Measurements from ENCODE around the gene C16orf95. TPM values are rescaled to one million over a fixed set of nuclear protein-coding genes. Genes with fewer than 3 reads are reported as not detected.
A peak's percentile ranks its signal among the peaks of the same experiment; 100 is the strongest.

The C16orf95 gene
- total and polyA plus RNA-seq, 8 donors, result 1.1 to 4.7 (median 2.9) TPM

DNA sequence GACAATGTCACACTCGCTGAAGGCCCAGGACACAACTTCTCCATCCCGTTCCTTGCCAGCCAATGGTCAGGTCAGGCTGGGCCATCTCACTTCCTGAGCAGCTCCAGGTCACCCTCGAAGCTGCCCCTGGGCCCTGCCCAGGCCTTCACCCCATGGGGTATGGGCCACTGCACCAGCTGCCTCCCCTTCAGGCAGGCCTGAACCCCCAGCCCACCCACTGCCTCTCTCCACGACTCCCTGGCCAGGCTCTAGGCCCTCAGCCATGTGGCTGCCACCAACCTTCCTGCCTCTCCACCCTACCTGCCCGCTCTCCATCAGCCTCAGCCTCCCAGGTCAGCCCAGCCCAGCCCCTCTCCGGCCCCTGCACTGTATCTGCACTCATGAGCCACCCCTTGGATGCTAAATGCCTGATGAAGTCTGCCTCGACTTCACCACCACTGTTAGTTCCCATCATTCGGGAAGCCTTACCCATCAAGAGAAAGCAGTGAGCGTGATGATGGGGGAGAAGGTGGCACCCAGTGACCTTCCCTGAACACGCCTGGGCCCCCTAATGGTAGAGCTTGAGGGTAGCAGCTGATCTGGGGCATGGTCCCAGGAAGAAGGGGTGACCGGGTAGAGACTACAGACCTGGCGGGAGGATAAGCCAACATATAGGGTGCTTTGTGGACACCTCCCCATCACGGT, 30.9 kb upstream of the C16orf95 start:
- Histone ChIP-seq H3K27ac (no peak overlapping the region), H3K36me3 (peaks cover 0 to 20% (median 2%) of the 10 kb centered on the region in 3 donors), H3K4me1 (no peaks in the 10 kb centered on the region), H3K4me3 (no peak overlapping the region), H3K27me3 (no peaks in the 10 kb centered on the region), H3K9me3 (no peaks in the 10 kb centered on the region)
- FAIRE-seq, result no peak
- WGBS, 2 donors, result 94% methylated on average over 13 of the region's 13 CpGs
- TF ChIP-seq, protein P1, sequence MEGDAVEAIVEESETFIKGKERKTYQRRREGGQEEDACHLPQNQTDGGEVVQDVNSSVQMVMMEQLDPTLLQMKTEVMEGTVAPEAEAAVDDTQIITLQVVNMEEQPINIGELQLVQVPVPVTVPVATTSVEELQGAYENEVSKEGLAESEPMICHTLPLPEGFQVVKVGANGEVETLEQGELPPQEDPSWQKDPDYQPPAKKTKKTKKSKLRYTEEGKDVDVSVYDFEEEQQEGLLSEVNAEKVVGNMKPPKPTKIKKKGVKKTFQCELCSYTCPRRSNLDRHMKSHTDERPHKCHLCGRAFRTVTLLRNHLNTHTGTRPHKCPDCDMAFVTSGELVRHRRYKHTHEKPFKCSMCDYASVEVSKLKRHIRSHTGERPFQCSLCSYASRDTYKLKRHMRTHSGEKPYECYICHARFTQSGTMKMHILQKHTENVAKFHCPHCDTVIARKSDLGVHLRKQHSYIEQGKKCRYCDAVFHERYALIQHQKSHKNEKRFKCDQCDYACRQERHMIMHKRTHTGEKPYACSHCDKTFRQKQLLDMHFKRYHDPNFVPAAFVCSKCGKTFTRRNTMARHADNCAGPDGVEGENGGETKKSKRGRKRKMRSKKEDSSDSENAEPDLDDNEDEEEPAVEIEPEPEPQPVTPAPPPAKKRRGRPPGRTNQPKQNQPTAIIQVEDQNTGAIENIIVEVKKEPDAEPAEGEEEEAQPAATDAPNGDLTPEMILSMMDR (IDR thresholded peaks at IDR 0.05), result no peak
- no peak for DNase-seq
- intact Hi-C loops (cut with DNase I), result no loop called here
- no peak for ATAC-seq

DNA sequence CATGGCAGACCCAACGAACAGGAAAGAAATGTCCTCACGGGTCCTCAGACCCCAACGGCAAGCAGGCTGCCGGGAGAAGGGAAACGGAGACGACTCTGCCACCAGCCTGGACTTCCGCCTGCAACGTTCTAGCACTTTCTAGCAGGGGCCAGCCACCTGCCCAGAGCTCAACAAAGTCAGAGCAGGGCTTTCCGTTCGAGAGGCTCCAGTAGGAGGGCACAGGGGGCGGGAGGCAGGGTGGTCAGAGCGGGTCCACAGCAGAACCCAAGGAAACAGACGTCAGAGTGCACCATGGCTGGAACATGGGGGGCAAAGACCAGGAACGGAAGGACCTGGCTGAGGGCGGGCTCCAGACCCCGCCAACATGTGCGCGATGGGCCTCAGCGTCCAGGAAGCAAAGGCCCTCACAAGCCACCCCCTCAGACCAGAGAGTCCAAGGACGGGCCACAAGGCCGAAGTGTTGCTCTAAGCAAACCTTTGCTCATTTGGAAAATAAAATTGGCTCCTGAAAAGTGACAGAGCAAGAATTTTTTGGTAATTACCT, 29.4 kb upstream of the C16orf95 start:
- no peaks in the 10 kb centered on the region for H3K9me3 ChIP-seq
- ATAC-seq (no peak), DNase-seq (no peak), FAIRE-seq (no peak)
- H3K27me3 ChIP-seq, result no peaks in the 10 kb centered on the region
- WGBS, 2 donors, result 92 to 93% methylated on average over 21 of the region's 21 CpGs
- H3K4me3 ChIP-seq, result no peak overlapping the region
- intact Hi-C loops (cut with DNase I), result no loop called here
- no peak overlapping the region for H3K27ac ChIP-seq
- TF ChIP-seq, protein P1 (IDR thresholded peaks at IDR 0.05), result no peak
- no peaks in the 10 kb centered on the region for H3K4me1 ChIP-seq
- H3K36me3 ChIP-seq, result peaks cover 0 to 35% (median 9%) of the 10 kb centered on the region in 3 donors

DNA sequence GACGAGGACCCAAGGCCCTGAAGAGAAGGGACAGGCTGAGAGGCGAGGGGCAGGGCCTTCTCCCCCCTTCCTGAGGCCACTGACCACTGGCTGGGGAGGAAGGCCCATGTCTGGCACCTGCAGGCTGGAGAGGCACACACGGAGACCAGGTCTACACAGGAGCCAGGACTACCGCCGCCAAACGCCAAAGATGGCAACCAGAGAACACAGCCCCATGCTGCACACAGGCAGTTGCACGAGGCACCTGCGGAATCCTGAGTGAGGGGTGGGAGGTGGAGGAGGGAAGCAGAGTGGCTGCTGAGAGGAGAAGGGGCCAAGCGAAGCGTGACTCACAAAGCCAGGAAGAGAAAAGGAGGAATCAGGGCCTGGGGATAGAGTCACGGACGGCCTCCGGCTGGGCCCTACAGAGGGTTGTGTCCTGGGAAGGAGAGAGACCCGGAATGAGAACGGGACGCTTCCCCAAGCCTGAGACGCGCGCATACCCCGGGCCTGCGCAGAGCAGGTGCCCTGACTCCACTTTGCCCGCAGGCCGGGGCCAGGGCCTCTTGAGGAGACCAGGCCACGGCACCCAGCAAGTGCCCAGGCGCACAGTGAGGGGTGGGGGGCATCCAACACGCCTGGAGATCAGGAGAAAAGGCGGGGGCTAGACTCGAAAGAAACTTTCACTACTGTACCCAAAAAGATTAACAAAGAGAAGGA, 28.7 kb upstream of the C16orf95 start:
- FAIRE-seq (no peak), ATAC-seq (no peak)
- 92 to 95% methylated on average over 28 of the region's 28 CpGs for WGBS, 2 donors

GRCh38 chr16:87344931-87345631, 27.9 kb upstream of the C16orf95 start:
- peak in 2 of 4 donors; percentile 22 to 35 for ATAC-seq

More for the DNA sequence above, 28.7 kb upstream of the C16orf95 start:
- Histone ChIP-seq H3K27me3 (no peaks in the 10 kb centered on the region), H3K4me1 (no peaks in the 10 kb centered on the region), H3K4me3 (no peak overlapping the region), H3K9me3 (no peaks in the 10 kb centered on the region), H3K36me3 (peaks cover 0 to 38% (median 9%) of the 10 kb centered on the region in 3 donors), H3K27ac (no peak overlapping the region)
- DNase-seq, result no peak
- TF ChIP-seq, protein P1 (IDR thresholded peaks at IDR 0.05), result no peak
- intact Hi-C loops (cut with DNase I), result no loop called here

More at GRCh38 chr16:87344931-87345631, 27.9 kb upstream of the C16orf95 start:
- no peak overlapping the region for H3K27ac ChIP-seq
- H3K4me1 ChIP-seq, result no peaks in the 10 kb centered on the region
- 84 to 87% methylated on average over 17 of the region's 17 CpGs for WGBS, 2 donors
- no peak for FAIRE-seq
- no peaks in the 10 kb centered on the region for H3K27me3 ChIP-seq
- H3K9me3 ChIP-seq, result no peaks in the 10 kb centered on the region
- TF ChIP-seq, protein P1 (IDR thresholded peaks at IDR 0.05), result no peak
- no peak overlapping the region for H3K4me3 ChIP-seq
- H3K36me3 ChIP-seq, result peaks cover 0 to 38% (median 9%) of the 10 kb centered on the region in 3 donors
- no peak for DNase-seq
- intact Hi-C loops (cut with DNase I), result no loop called here

All from pancreas (tissue), 10 donors.